GM21786 (cell line): ENCODE data around the gene ANKRD55.
"Not testable (repeated sequence)": the region's sequence is repeated elsewhere in the genome, so short reads cannot be mapped to it uniquely, and the experiment has no call there.

Experiments
- ATAC-seq: cut with Tn5 transposase; IDR thresholded peaks from one replicate; pipeline ENCODE4 v1.9.1; 2021; ENCODE audit not compliant: unreplicated experiment

ANKRD55 gene

GRCh38 chr5:56253924-56254323 is 20.8 kb upstream of the ANKRD55 start:
- ATAC-seq: no peak

GRCh38 chr5:56253126-56253525 is 20.0 kb upstream of the ANKRD55 start:
- no peak for ATAC-seq

- no peak for ATAC-seq
Observed at GRCh38 chr5:56251918-56252553, 18.9 kb upstream of the ANKRD55 start.

- no peak for ATAC-seq
Observed at GRCh38 chr5:56251440-56251839, 18.3 kb upstream of the ANKRD55 start.

- ATAC-seq: no peak
Observed at GRCh38 chr5:56250011-56250410, 16.9 kb upstream of the ANKRD55 start.

- ATAC-seq: not testable (repeated sequence)
Observed at GRCh38 chr5:56249085-56249484, 16.0 kb upstream of the ANKRD55 start.

- no peak for ATAC-seq
Observed at GRCh38 chr5:56247592-56247991, 14.5 kb upstream of the ANKRD55 start.

GRCh38 chr5:56246769-56247168 is 13.6 kb upstream of the ANKRD55 start:
- ATAC-seq: no peak

- no peak for ATAC-seq
Observed at GRCh38 chr5:56245481-56245880, 12.4 kb upstream of the ANKRD55 start.

- ATAC-seq: no peak
Observed at GRCh38 chr5:56244627-56245026, 11.5 kb upstream of the ANKRD55 start.

- not testable (repeated sequence) for ATAC-seq
Observed at GRCh38 chr5:56242271-56242670, 9.1 kb upstream of the ANKRD55 start.

GRCh38 chr5:56232538-56232937 is 592 bp downstream of the ANKRD55 start:
- no peak for ATAC-seq

- no peak for ATAC-seq
Observed at GRCh38 chr5:56230576-56230975, 2.6 kb downstream of the ANKRD55 start.

GRCh38 chr5:56229111-56229510 is 4.0 kb downstream of the ANKRD55 start:
- ATAC-seq: no peak

GRCh38 chr5:56228631-56229030 is 4.5 kb downstream of the ANKRD55 start:
- ATAC-seq: no peak

GRCh38 chr5:56227691-56228090 is 5.4 kb downstream of the ANKRD55 start:
- no peak for ATAC-seq

GRCh38 chr5:56223298-56223697 is 9.8 kb downstream of the ANKRD55 start:
- not testable (repeated sequence) for ATAC-seq

GRCh38 chr5:56221601-56222000 is 11.5 kb downstream of the ANKRD55 start:
- ATAC-seq: not testable (repeated sequence)

- no peak for ATAC-seq
Observed at GRCh38 chr5:56215019-56215830, 17.9 kb downstream of the ANKRD55 start.

- not testable (repeated sequence) for ATAC-seq
Observed at GRCh38 chr5:56213886-56214535, 19.1 kb downstream of the ANKRD55 start.

- ATAC-seq: no peak
Observed at GRCh38 chr5:56212130-56212879, 20.8 kb downstream of the ANKRD55 start.
